Subcutaneous abdominal adipose tissue (tissue), 5 donors: ENCODE data around the gene NCKAP5.

Experiments used
- H3K27ac ChIP-seq: one replicate; pipeline ENCODE4 v1.7.0; 2013; ENCODE audit warnings: low read depth, mild to moderate bottlenecking, inconsistent platforms, low read length, moderate library complexity
- H3K27me3 ChIP-seq, 5 donors: one replicate each; pipeline ENCODE4 v1.7.0; 2013; ENCODE audit warnings: low read length in 5 of 5, inconsistent platforms in 1 of 5; ENCODE audit not compliant: control insufficient read depth in 5 of 5, insufficient read depth in 4 of 5
- H3K36me3 ChIP-seq, 5 donors: one replicate each; pipeline ENCODE4 v1.7.0; 2013; ENCODE audit warnings: low read length in 5 of 5; ENCODE audit not compliant: control insufficient read depth in 5 of 5, insufficient read depth in 5 of 5
- H3K4me1 ChIP-seq, 5 donors: one replicate each; pipeline ENCODE4 v1.7.0; 2013; ENCODE audit warnings: low read length in 5 of 5, mild to moderate bottlenecking in 3 of 5, moderate library complexity in 1 of 5; ENCODE audit not compliant: control insufficient read depth in 5 of 5, insufficient read depth in 5 of 5
- H3K4me3 ChIP-seq, 5 donors: one replicate each; pipeline ENCODE4 v1.7.0; 2013; ENCODE audit warnings: low read length in 5 of 5, low read depth in 1 of 5
- H3K9ac ChIP-seq, 5 donors: one replicate each; pipeline ENCODE4 v1.7.0; 2013; ENCODE audit warnings: low read length in 5 of 5, mild to moderate bottlenecking in 4 of 5, moderate library complexity in 3 of 5
- H3K9me3 ChIP-seq, 5 donors: one replicate each; pipeline ENCODE4 v1.7.0; 2013; ENCODE audit warnings: low read length in 5 of 5; ENCODE audit not compliant: control insufficient read depth in 5 of 5
- donor health status: healthy.
- donor health status: healthy.
- donor health status: healthy.
- donor health status: healthy.
- donor health status: healthy.

The NCKAP5 gene

GRCh38 chr2:132757676-132758075 lies 810.6 kb downstream of the NCKAP5 start:
- Histone ChIP-seq H3K4me3 (no peak overlapping the region), H3K9ac (no peak overlapping the region), H3K9me3 (peaks cover 0 to 10% (median 0%) of the 10 kb centered on the region in 5 donors), H3K36me3 (no peaks in the 10 kb centered on the region), H3K27ac (no peak overlapping the region), H3K4me1 (no peaks in the 10 kb centered on the region), H3K27me3 (no peaks in the 10 kb centered on the region)

- H3K27ac ChIP-seq: no peak overlapping the region
- no peaks in the 10 kb centered on the region for H3K36me3 ChIP-seq
- no peak overlapping the region for H3K4me3 ChIP-seq
- peaks cover 0 to 10% (median 0%) of the 10 kb centered on the region in 5 donors for H3K9me3 ChIP-seq
- no peak overlapping the region for H3K9ac ChIP-seq
- H3K4me1 ChIP-seq: no peaks in the 10 kb centered on the region
- no peaks in the 10 kb centered on the region for H3K27me3 ChIP-seq
Observed at GRCh38 chr2:132757002-132757589, 811.2 kb downstream of the NCKAP5 start.

- Histone ChIP-seq H3K27me3 (no peaks in the 10 kb centered on the region), H3K4me1 (no peaks in the 10 kb centered on the region), H3K9me3 (peaks cover 0 to 10% (median 0%) of the 10 kb centered on the region in 5 donors), H3K27ac (no peak overlapping the region), H3K36me3 (no peaks in the 10 kb centered on the region), H3K9ac (no peak overlapping the region), H3K4me3 (no peak overlapping the region)
Observed at GRCh38 chr2:132754867-132755472, 813.3 kb downstream of the NCKAP5 start.

- Histone ChIP-seq H3K27me3 (no peaks in the 10 kb centered on the region), H3K36me3 (no peaks in the 10 kb centered on the region), H3K27ac (no peak overlapping the region), H3K4me3 (no peak overlapping the region), H3K9me3 (peaks cover 0 to 5% (median 0%) of the 10 kb centered on the region in 5 donors), H3K9ac (no peak overlapping the region), H3K4me1 (no peaks in the 10 kb centered on the region)
Observed at GRCh38 chr2:132754392-132754791, 813.9 kb downstream of the NCKAP5 start.

- no peaks in the 10 kb centered on the region for H3K36me3 ChIP-seq
- no peak overlapping the region for H3K27ac ChIP-seq
- no peak overlapping the region for H3K9ac ChIP-seq
- H3K27me3 ChIP-seq: no peaks in the 10 kb centered on the region
- H3K4me3 ChIP-seq: no peak overlapping the region
- H3K4me1 ChIP-seq: no peaks in the 10 kb centered on the region
- H3K9me3 ChIP-seq: no peaks in the 10 kb centered on the region
Observed at GRCh38 chr2:132752421-132753206, 815.6 kb downstream of the NCKAP5 start.

- Histone ChIP-seq H3K4me3 (no peak overlapping the region), H3K4me1 (no peaks in the 10 kb centered on the region), H3K9ac (no peak overlapping the region), H3K27ac (no peak overlapping the region), H3K27me3 (no peaks in the 10 kb centered on the region), H3K36me3 (no peaks in the 10 kb centered on the region), H3K9me3 (no peaks in the 10 kb centered on the region)
Observed at GRCh38 chr2:132751836-132752235, 816.4 kb downstream of the NCKAP5 start.

- Histone ChIP-seq H3K4me3 (no peak overlapping the region), H3K27me3 (no peaks in the 10 kb centered on the region), H3K4me1 (no peaks in the 10 kb centered on the region), H3K9ac (no peak overlapping the region), H3K36me3 (no peaks in the 10 kb centered on the region), H3K27ac (no peak overlapping the region), H3K9me3 (no peaks in the 10 kb centered on the region)
Observed at GRCh38 chr2:132750606-132751005, 817.7 kb downstream of the NCKAP5 start.

- H3K9ac ChIP-seq: no peak overlapping the region
- no peak overlapping the region for H3K4me3 ChIP-seq
Observed at GRCh38 chr2:132747046-132747445, 821.2 kb downstream of the NCKAP5 start.

GRCh38 chr2:132741754-132742153 lies 826.5 kb downstream of the NCKAP5 start:
- Histone ChIP-seq H3K4me1 (no peaks in the 10 kb centered on the region), H3K9ac (no peak overlapping the region), H3K4me3 (no peak overlapping the region), H3K36me3 (no peaks in the 10 kb centered on the region), H3K9me3 (peaks cover 0 to 6% (median 0%) of the 10 kb centered on the region in 5 donors), H3K27me3 (no peaks in the 10 kb centered on the region), H3K27ac (no peak overlapping the region)

More at GRCh38 chr2:132747046-132747445, 821.2 kb downstream of the NCKAP5 start:
- Histone ChIP-seq H3K27me3 (no peaks in the 10 kb centered on the region), H3K36me3 (no peaks in the 10 kb centered on the region), H3K4me1 (no peaks in the 10 kb centered on the region), H3K27ac (no peak overlapping the region), H3K9me3 (peaks cover 0 to 6% (median 0%) of the 10 kb centered on the region in 5 donors)

- H3K9ac ChIP-seq: no peak overlapping the region
- no peaks in the 10 kb centered on the region for H3K4me1 ChIP-seq
- H3K27ac ChIP-seq: no peak overlapping the region
- H3K4me3 ChIP-seq: no peak overlapping the region
- peaks cover 0 to 6% (median 0%) of the 10 kb centered on the region in 5 donors for H3K9me3 ChIP-seq
- H3K27me3 ChIP-seq: no peaks in the 10 kb centered on the region
- no peaks in the 10 kb centered on the region for H3K36me3 ChIP-seq
Observed at GRCh38 chr2:132740081-132740720, 828.1 kb downstream of the NCKAP5 start.
